GM10248 (cell line): Measurements from ENCODE around the gene TSPAN13.

Source experiments
- CTCF ChIA-PET: fragments of 300-600 bp; sonication (Branson Sonifier 250); formaldehyde crosslinking; extraction: SDS; loops from one replicate; lab custom pipeline; 2021; ENCODE audit warnings: antibody characterized with exemption; lab: Yijun Ruan, JAX
- POLR2A ChIA-PET: fragments of 350-650 bp; sonication (Branson Sonifier 250); formaldehyde crosslinking; extraction: SDS; loops from one replicate; lab custom pipeline; 2020; ENCODE audit warnings: antibody characterized with exemption; lab: Yijun Ruan, JAX
- DNase-seq: peaks from one replicate; pipeline ENCODE4 v3.0.0; 2012; ENCODE audit errors: extremely low spot score
- TF ChIP-seq, protein P1 (sequence below): IDR thresholded peaks from 2 replicates; pipeline ENCODE4 v1.5.1; 2012; ENCODE audit warnings: mild to moderate bottlenecking, low read depth; ENCODE audit errors: extremely low read depth, missing control alignments, control extremely low read depth

TSPAN13 gene

DNA sequence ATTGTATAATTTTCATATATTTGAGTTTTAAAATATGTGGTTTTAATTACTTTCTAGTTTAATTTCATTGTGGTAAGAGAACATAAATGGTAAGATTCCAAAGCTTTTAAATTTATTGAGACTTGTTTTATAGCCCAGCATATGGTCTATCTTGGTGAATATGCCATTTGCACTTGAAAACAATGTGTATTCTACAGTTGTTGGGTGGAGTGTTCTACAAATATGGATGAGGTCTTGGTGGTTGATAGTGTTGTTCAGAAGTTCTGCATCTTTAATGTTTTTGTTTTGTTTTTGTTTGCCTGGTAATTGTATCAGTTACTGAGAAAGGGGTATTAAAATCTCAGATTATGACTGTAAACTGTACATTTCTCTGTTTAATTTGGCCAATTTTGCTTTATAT is 37.6 kb upstream of the TSPAN13 start:
- POLR2A ChIA-PET, result no interaction called here
- DNase-seq, result no peak
- TF ChIP-seq, protein P1, sequence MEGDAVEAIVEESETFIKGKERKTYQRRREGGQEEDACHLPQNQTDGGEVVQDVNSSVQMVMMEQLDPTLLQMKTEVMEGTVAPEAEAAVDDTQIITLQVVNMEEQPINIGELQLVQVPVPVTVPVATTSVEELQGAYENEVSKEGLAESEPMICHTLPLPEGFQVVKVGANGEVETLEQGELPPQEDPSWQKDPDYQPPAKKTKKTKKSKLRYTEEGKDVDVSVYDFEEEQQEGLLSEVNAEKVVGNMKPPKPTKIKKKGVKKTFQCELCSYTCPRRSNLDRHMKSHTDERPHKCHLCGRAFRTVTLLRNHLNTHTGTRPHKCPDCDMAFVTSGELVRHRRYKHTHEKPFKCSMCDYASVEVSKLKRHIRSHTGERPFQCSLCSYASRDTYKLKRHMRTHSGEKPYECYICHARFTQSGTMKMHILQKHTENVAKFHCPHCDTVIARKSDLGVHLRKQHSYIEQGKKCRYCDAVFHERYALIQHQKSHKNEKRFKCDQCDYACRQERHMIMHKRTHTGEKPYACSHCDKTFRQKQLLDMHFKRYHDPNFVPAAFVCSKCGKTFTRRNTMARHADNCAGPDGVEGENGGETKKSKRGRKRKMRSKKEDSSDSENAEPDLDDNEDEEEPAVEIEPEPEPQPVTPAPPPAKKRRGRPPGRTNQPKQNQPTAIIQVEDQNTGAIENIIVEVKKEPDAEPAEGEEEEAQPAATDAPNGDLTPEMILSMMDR, result no peak
- CTCF ChIA-PET, result no interaction called here

DNA sequence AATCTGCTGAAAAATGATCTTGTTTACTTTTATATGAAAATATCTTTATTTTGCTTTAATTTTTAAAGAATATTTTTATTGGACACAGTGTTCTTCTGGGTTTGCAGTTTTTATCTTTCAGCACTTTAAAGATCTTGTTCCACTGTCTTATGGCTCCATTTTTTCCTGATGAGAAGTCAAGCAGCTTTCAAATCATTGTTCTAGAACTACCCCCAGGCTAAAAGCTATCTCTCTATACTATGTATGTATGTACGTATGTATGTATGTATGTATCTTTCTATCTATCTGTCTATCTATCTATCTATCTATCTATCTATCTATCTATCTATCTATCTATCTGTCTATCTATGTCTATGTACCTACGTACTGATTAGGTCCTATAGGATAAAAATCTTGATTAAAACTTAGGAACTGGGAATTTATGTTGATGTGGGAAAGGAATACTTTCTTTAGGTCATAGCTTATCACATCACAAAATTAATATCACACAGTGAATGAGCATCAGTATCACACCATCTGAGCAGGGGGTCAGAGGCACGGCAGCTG is 35.4 kb upstream of the TSPAN13 start:
- TF ChIP-seq, protein P1, result no peak
- ChIA-PET POLR2A (no interaction called here), CTCF (no interaction called here)
- no peak for DNase-seq

DNA sequence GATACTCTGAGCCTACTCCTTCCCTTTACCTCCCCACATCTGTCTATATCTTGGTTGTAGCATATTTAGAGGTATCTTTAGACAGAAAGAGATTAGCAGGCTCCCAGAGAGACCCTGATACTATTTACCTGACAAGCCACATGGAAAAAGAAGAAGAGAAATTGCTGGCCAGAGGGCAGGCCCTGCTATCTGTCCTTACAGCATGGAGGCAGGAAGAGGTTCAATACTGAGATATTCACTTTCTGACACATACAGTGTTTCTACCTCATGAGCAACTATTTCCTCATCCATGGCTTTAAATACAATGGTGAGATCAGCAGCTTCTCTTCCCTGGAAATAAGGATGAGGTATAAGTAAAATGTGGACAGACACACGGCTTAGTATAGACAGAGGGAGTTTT is 33.9 kb upstream of the TSPAN13 start:
- POLR2A ChIA-PET, result no interaction called here
- DNase-seq, result no peak

DNA sequence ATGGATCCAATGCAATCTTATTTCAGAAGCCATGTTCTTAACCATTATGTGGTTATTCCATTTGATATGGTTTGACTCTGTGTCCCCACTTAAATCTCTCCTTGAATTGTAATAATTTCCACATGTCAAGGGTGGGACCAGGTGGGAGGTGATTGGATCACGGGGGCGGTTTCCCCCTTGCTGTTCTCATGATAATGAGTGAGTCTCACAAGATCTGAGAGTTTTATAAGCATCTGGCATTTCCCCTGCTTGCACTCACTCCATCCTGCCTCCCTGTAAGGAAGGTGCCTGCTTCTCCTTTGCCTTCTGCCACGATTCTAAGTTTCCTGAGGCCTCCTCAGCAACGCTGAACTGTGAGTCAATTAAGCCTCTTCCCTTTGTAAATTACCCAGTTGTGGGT is 32.0 kb upstream of the TSPAN13 start:
- POLR2A ChIA-PET, result no interaction called here
- TF ChIP-seq, protein P1, result no peak
- CTCF ChIA-PET, result no interaction called here
- no peak for DNase-seq

More for the DNA sequence above, 33.9 kb upstream of the TSPAN13 start:
- TF ChIP-seq, protein P1, result no peak
- CTCF ChIA-PET, result no interaction called here

DNA sequence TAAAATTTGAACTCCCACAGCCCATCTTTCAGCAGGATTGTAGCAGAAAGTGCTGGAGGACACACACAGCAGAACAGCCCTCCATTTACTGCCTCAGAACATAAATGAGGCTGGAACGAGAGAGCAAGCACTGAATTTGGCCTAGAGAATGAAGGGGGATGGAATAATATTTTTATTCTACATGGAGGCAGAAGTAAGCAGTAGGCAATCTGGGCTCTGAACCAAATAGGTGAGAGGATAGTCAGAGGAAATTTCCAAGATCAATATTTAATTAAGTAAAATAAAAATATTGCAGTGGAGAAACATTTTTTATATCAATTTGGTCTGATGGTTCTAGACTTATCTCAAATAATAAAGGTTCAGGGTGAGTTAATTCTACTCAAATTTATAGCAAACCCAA is 29.2 kb upstream of the TSPAN13 start:
- POLR2A ChIA-PET, result no interaction called here
- TF ChIP-seq, protein P1, result no peak
- DNase-seq, result no peak
- CTCF ChIA-PET, result interaction anchor here (1.3 kb wide), 1 partner anchor 26 kb away, joined by 3 read pairs; no protein-coding TSS in a partner anchor

DNA sequence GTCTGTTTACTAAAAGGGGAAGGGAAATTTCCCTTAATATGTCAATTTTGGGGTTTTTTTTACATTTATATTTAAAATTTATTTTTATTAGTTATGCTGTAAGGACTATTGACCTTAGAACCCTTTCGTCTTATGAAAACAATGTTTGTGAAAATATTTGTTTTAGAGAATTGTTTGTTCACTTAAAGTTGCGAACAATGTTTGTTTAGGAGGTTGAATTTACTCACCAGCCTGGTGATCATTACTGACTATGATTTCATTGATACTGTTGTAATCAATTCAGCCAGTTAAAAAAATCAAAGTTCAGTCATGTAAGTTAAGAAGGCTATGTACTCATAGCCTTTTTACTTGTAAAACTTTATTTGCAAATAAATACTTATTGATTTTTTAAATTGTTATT is 27.4 kb upstream of the TSPAN13 start:
- no peak for DNase-seq
- ChIA-PET POLR2A (no interaction called here), CTCF (no interaction called here)
- TF ChIP-seq, protein P1, result no peak

DNA sequence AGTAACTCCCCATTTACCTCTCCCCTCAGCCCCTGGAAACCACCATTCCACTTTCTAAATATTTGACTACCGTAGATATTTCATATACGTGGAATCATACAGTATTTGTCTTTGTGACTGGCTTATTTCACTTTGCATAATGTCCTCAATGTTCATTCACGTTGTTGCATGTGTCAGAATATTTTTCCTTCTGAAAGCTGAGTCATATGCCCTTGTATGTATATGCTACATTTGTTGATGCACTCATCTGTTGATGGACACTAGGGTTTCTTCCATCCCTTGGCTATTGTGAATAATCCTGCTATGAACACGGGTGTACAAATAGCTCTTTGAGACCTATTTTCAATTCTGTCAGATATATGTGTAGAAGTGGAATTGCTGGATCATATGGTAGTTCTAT is 25.8 kb upstream of the TSPAN13 start:
- TF ChIP-seq, protein P1, result no peak
- ChIA-PET POLR2A (no interaction called here), CTCF (interaction anchor here (1.4 kb wide), 1 partner anchor 63 kb away, joined by 3 read pairs; no protein-coding TSS in a partner anchor)
- no peak for DNase-seq
